Epithelial cell of proximal tubule (primary cell): ENCODE results near the gene DPP8. TPM values are rescaled to one million over a fixed set of nuclear protein-coding genes. Genes with fewer than 3 reads are reported as not detected.
"Not testable (repeated sequence)": the region's sequence is repeated elsewhere in the genome, so short reads cannot be mapped to it uniquely, and the experiment has no call there.

Source experiments
- DNase-seq: peaks from one replicate; pipeline ENCODE4 v3.0.0-alpha.2; 2011; ENCODE audit warnings: low read depth
- H3K4me3 ChIP-seq: 2 replicates; pipeline ENCODE4 v1.5.1; 2011; ENCODE audit warnings: low read depth, mild to moderate bottlenecking, low read length
- total RNA-seq: library from RNA; depleted of rRNA; stranded (reverse); fragments of >200 nt; gene quantifications from 2 replicates; pipeline ENCODE4 v1.2.3, GENCODE V29; 2015
- TF ChIP-seq, protein P1 (sequence below): conservative IDR thresholded peaks from 2 replicates; pipeline ENCODE4 v1.5.1; 2012; ENCODE audit warnings: low read depth, mild to moderate bottlenecking, low read length

DPP8 gene
- total RNA-seq, 1 donor from 2014 or later = 25.7 TPM

- TF ChIP-seq, protein P1, sequence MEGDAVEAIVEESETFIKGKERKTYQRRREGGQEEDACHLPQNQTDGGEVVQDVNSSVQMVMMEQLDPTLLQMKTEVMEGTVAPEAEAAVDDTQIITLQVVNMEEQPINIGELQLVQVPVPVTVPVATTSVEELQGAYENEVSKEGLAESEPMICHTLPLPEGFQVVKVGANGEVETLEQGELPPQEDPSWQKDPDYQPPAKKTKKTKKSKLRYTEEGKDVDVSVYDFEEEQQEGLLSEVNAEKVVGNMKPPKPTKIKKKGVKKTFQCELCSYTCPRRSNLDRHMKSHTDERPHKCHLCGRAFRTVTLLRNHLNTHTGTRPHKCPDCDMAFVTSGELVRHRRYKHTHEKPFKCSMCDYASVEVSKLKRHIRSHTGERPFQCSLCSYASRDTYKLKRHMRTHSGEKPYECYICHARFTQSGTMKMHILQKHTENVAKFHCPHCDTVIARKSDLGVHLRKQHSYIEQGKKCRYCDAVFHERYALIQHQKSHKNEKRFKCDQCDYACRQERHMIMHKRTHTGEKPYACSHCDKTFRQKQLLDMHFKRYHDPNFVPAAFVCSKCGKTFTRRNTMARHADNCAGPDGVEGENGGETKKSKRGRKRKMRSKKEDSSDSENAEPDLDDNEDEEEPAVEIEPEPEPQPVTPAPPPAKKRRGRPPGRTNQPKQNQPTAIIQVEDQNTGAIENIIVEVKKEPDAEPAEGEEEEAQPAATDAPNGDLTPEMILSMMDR = no peak
- no peak for DNase-seq
- H3K4me3 ChIP-seq = no peak overlapping the region
These were observed 36.2 kb upstream of the DPP8 start for GRCh38 chr15:65553691-65554090.

DNA sequence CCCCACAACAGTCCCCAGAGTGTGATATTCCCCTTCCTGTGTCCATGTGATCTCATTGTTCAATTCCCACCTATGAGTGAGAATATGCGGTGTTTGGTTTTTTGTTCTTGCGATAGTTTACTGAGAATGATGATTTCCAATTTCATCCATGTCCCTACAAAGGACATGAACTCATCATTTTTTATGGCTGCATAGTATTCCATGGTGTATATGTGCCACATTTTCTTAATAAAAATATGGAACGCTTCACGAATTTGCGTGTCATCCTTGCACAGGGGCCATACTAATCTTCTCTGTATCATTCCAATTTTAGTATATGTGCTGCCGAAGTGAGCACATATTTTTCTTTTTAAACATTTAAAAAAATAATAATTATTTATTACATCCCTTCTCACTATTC, 35.4 kb upstream of the DPP8 start:
- not testable (repeated sequence) for DNase-seq

GRCh38 chr15:65551183-65551582, 33.7 kb upstream of the DPP8 start:
- H3K4me3 ChIP-seq = no peak overlapping the region
- TF ChIP-seq, protein P1 = no peak
- no peak for DNase-seq

More for the DNA sequence above, 35.4 kb upstream of the DPP8 start:
- H3K4me3 ChIP-seq = not testable (repeated sequence)

- DNase-seq = no peak
- TF ChIP-seq, protein P1 = no peak
- no peak overlapping the region for H3K4me3 ChIP-seq
These were observed 33.2 kb upstream of the DPP8 start for GRCh38 chr15:65550681-65551098.

DNA sequence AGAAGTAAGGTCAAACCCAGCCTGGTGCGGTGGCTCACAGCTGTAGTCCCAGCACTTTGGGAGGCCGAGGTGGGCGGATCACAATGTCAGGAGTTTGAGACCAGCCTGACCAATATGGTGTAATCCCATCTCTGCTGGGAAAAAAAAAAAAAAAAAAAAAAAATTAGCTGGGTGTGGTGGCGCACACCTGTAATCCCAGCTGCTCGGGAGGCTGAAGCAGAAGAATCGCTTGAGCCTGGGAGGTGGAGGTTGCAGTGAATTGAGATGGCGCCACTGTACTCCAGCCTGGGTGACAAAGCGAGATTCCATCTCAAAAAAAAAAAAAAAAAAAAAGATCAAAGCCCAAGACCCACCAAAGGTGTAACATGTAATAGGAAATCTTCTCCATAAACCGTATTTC, 31.8 kb upstream of the DPP8 start:
- H3K4me3 ChIP-seq, DNase-seq: not testable (repeated sequence)

DNA sequence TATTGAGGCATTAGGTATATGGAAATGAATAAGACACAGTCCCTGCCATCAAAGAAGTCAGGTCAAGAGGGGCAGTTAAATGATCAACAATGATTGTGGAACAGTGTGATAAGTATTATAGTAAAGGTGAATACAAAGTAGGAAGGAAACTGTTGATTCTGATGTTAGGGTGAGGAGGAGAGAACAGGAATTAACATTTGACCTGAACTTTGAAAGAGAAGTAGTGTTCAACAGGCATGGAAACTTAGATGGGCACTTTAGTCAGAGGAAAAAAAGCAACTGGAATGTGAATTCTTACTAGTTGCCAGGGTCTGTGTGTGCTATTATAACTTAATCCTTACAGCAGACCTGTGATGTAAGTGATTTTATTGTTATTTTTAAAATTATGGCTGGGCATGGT, 30.4 kb upstream of the DPP8 start:
- TF ChIP-seq, protein P1 = no peak
- no peak overlapping the region for H3K4me3 ChIP-seq
- DNase-seq = no peak

DNA sequence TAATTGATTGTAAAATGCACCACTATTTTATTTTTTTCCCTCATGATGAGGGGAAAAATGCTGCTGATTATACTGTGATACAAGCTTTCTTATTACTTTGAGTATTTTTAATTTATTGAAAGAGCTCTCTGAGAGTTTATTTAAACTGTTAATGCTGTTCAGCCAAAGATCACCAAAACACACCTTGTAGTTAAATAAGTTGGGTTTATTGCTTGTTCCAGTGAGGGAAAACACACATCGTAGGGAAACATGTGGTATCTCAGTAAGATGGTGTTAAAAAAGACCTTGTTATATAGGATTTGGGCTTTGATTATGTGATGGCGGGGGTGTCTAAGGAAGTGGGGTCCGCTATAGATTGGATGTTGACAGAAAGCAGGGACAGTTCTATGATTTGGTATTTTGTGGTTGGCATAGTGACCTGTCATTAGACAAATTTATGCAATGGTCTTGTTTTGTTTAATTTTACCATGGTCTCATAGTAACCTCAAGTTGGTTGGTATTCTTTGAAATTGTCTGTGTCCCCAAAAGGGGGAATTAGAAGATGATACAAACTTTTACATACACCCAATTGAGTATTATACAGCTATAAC, 23.8 kb upstream of the DPP8 start:
- H3K4me3 ChIP-seq = no peak overlapping the region
- DNase-seq = no peak
- TF ChIP-seq, protein P1 = no peak

DNA sequence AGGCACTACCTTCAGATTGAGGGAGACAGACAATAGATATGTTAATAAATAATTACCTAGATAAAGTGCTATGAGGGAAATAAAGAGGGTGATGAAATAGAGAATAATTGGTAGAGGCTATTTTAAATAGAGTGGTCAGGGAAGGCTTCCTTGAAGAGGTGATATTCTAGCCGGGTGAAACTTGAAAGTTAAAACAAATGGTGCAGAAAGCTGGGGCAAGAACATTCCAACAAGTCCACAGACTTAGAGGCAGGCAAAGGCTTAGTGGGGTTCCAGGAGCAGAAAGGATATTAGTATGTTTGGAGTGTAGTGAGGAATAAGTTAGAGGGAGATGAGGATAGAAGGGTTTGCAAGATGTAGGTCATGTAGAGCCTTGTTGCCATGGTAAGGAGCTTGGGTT, 22.8 kb upstream of the DPP8 start:
- H3K4me3 ChIP-seq = no peak overlapping the region
- DNase-seq = no peak
- TF ChIP-seq, protein P1 = no peak
